NCI-H1105 (cell line): ENCODE data around the gene NEDD4L.
A peak's percentile ranks its signal among the peaks of the same experiment; 100 is the strongest.

Experiments used
- DNase-seq: peaks from one replicate; lab custom pipeline; 2025; lab: John Stamatoyannopoulos, UW

NEDD4L gene

DNA sequence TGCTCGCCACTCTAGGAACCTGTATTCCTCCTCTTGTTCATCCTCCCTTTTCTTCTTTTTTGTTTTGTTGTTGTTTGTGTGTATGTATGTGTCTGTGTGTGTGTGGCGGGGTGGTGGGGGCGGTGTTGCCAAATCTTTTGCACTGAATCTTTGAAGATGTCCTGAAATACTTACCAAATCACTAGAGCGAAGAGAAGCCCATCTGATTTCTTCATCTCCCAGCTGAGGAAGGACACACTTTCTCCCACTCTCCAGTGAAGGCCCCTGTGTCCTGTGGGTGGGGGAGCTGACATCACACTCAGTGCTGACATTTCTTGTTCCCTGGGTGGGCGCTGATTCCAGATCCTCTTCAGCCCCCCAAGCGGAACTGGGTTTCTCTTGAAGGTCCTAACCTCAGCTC is 74.5 kb downstream of the NEDD4L start:
- no peak for DNase-seq

GRCh38 chr18:58119819-58120218 is 75.8 kb downstream of the NEDD4L start:
- DNase-seq: no peak

DNA sequence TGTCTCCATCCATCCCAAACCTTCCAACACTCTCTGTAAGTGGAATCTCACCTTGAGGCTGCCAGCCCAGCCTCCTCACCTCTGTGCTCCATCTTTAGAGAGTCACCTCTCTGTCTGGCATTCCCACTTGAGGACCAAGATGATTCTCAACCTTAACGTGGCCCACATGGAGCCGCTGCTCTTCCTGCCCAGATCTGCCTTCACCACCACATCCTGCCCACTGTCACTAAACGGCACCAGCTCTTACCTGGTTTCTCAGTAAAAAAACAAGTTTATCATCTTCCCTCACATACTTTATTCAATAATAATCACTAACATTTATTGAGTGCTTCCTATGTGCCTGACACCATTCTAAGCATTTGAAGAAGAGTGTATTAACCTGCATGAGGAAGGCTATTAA is 80.4 kb downstream of the NEDD4L start:
- no peak for DNase-seq

- no peak for DNase-seq
Observed at GRCh38 chr18:58125183-58125582, 81.2 kb downstream of the NEDD4L start.

GRCh38 chr18:58125756-58126155 is 81.7 kb downstream of the NEDD4L start:
- no peak for DNase-seq

DNA sequence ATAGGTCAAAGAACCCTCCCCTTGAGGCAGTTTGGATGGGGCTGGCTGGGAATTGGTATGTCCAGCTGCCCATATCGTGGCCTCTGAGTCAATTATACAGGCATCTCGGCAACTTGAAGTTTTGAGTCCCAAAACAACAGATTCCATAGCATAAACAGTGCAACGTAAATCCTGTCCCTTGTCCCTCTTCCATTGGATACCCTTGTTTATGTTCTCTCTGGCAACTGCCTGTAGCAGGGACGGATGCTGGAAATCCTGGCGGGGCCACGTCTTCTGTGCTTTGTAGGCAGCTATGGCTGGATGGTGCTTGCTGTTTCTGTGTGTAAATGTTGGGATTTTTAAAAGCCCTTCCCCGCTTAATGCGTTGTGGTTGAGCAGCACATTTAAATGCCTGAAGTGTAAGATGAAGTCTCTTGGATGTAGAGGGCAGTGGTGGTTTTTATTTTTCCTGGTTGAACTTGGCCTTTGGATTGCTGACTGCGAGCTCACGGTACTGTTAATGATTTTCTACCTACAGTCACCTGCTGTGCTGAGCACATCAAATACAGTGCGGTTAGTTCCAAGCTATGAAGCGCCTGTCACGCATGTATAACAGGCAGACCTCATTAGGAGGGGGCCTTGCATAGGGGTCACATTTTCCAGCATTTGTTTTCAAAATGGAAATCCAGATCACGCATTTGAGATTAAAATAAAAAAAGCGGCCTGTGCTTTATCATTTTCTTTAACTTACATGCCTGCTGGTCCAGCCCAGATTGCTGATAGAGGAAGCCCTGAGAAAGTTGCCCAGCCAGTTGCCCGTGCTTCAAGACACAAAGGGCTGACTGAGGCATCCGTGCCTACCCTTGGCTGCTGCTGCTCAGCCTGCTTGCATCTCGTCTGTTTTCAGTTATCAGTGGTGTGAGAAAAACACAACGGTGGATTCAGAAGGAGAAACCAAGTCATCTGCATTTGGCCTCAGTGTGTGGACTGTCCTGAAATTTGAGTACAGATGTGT is 84.7 kb downstream of the NEDD4L start:
- DNase-seq: no peak

- no peak for DNase-seq
Observed at GRCh38 chr18:58132595-58133261, 88.7 kb downstream of the NEDD4L start.

DNA sequence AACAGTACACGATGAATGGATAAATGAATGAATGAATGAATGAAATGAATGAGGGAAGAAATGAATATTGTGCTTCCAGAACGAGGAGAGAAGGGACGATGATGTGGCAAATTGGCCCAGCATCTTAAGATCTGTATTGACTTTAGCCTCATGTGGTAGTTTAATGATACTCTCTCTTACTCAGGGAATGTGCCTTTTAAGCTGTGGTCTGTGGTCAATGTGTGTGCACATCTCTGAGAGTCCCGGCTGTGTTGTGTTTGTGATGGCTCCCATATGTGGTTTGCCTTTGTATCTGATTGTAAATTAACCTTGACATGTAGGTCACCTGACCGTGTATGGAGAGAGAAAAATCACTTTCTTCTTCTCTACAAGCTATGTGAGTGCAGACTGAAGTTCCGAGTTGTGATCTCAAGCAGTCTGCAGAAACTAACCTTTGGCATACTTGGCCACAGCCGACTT is 91.2 kb downstream of the NEDD4L start:
- no peak for DNase-seq

GRCh38 chr18:58135701-58136331 is 91.8 kb downstream of the NEDD4L start:
- peak; percentile 48 for DNase-seq

GRCh38 chr18:58136879-58137278 is 92.9 kb downstream of the NEDD4L start:
- DNase-seq: no peak

GRCh38 chr18:58139459-58140386 is 95.7 kb downstream of the NEDD4L start:
- no peak for DNase-seq

- no peak for DNase-seq
Observed at GRCh38 chr18:58140387-58141325, 96.6 kb downstream of the NEDD4L start.

- no peak for DNase-seq
Observed at GRCh38 chr18:58143386-58143785, 99.4 kb downstream of the NEDD4L start.

- no peak for DNase-seq
Observed at GRCh38 chr18:58144106-58144505, 100.1 kb downstream of the NEDD4L start.

GRCh38 chr18:58144671-58145285 is 100.8 kb downstream of the NEDD4L start:
- no peak for DNase-seq

- no peak for DNase-seq
Observed at GRCh38 chr18:58146099-58146498, 102.1 kb downstream of the NEDD4L start.

DNA sequence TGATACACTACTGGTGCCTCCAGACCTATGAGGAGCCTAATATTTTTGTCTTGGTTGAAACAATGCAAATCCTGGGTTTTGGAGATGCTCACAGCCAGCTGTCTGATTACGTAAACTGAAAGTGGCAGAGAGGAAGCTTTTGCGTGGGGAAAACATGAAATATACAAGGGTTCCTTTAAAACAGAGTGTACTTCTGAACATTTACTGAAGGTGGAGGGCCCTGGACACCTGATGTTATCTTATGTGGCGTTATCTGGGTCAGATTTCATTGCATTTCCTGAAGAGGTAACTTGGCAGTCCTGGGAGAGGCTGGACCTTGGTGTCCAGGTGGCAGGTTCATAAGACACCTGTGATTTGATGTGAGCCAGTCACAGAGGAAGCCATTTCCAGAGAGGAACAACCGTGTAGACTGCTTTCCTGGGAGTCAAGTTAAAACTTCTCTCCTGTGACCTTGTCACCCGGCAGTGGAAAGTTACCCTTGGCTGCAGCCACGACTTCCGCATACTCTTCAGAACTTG is 105.0 kb downstream of the NEDD4L start:
- DNase-seq: no peak

DNA sequence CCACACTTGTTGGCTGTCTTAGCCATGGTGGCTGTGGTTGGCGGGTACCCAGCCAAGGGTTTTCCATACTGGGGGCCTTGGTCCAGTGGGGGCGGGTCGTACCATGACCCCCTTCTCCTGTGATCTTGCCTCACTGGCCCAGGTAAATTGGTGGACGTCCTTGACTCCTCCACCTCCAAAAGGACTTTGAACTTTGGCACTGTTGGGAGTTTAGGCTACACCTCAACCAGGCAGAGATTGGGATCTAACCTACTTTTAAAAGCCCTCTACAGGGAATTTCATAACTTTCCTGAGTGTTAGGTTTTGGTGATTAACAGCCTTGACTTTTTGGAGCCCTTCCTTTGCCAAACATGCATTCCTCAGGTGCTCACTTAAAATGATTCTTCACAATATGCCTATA is 106.7 kb downstream of the NEDD4L start:
- no peak for DNase-seq

DNA sequence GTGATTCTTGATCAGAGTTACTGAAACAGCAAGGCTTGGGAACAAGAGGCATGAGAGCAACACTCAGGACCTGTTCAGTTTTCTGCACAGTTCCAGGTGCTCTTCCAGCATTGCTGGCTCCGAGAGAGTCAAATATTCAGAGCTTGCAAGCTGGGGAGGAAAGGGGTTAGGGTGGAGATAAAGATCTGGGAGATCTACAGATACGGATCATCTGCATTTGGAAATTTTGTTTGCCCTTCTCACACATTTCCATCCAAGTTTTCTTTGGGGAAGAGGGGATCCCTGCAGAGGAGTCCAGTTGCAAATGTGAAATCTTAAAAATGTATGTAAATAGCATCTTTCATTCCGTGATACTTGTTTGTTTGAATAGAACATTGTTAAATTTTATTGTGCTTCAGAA is 108.2 kb downstream of the NEDD4L start:
- no peak for DNase-seq

GRCh38 chr18:58152891-58153290 is 108.9 kb downstream of the NEDD4L start:
- no peak for DNase-seq
